Measurements from ENCODE around the gene GAS2L2. TPM values are rescaled to one million over a fixed set of nuclear protein-coding genes. Genes with fewer than 3 reads are reported as not detected.

Gene GAS2L2
- total RNA-seq, 1 donor from 2014 or later = 0.10 TPM

- Mint-ChIP-seq H3K36me3 (ENCODE audit: low read depth, unreplicated experiment) (peaks cover 9% of the 10 kb centered on the region), H3K4me1 (ENCODE audit: unreplicated experiment) (peaks cover 6% of the 10 kb centered on the region), H3K9me3 (ENCODE audit: unreplicated experiment) (no peaks in the 10 kb centered on the region), H3K27ac (ENCODE audit: unreplicated experiment) (no peak overlapping the region), H3K27me3 (ENCODE audit: unreplicated experiment) (no peaks in the 10 kb centered on the region), H3K4me3 (ENCODE audit: unreplicated experiment) (no peak overlapping the region)
- no peak for DNase-seq (ENCODE audit: low spot score)
- TF ChIP-seq CTCF (IDR thresholded peaks at IDR 0.05; ENCODE audit: unreplicated experiment) = no peak
Measured at GRCh38 chr17:35716897-35717465, 36.1 kb downstream of the GAS2L2 start.

GRCh38 chr17:35716173-35716572 is 36.9 kb downstream of the GAS2L2 start:
- no peak overlapping the region for H3K4me3 Mint-ChIP-seq (ENCODE audit: unreplicated experiment)
- peaks cover 10% of the 10 kb centered on the region for H3K36me3 Mint-ChIP-seq (ENCODE audit: low read depth, unreplicated experiment)

GRCh38 chr17:35715416-35715815 is 37.6 kb downstream of the GAS2L2 start:
- no peak overlapping the region for H3K27ac Mint-ChIP-seq (ENCODE audit: unreplicated experiment)
- no peak for TF ChIP-seq CTCF (IDR thresholded peaks at IDR 0.05; ENCODE audit: unreplicated experiment)
- H3K36me3 Mint-ChIP-seq (ENCODE audit: low read depth, unreplicated experiment) = peaks cover 12% of the 10 kb centered on the region
- no peaks in the 10 kb centered on the region for H3K9me3 Mint-ChIP-seq (ENCODE audit: unreplicated experiment)
- DNase-seq (ENCODE audit: low spot score) = no peak
- H3K4me1 Mint-ChIP-seq (ENCODE audit: unreplicated experiment) = no peaks in the 10 kb centered on the region
- H3K27me3 Mint-ChIP-seq (ENCODE audit: unreplicated experiment) = peaks cover 2% of the 10 kb centered on the region
- H3K4me3 Mint-ChIP-seq (ENCODE audit: unreplicated experiment) = no peak overlapping the region

More at GRCh38 chr17:35716173-35716572, 36.9 kb downstream of the GAS2L2 start:
- H3K27me3 Mint-ChIP-seq (ENCODE audit: unreplicated experiment) = peaks cover under 1% of the 10 kb centered on the region
- H3K4me1 Mint-ChIP-seq (ENCODE audit: unreplicated experiment) = peaks cover 6% of the 10 kb centered on the region
- H3K27ac Mint-ChIP-seq (ENCODE audit: unreplicated experiment) = no peak overlapping the region
- H3K9me3 Mint-ChIP-seq (ENCODE audit: unreplicated experiment) = no peaks in the 10 kb centered on the region
- DNase-seq (ENCODE audit: low spot score) = no peak
- TF ChIP-seq CTCF (IDR thresholded peaks at IDR 0.05; ENCODE audit: unreplicated experiment) = no peak

GRCh38 chr17:35714988-35715387 is 38.1 kb downstream of the GAS2L2 start:
- no peak for TF ChIP-seq CTCF (IDR thresholded peaks at IDR 0.05; ENCODE audit: unreplicated experiment)
- H3K36me3 Mint-ChIP-seq (ENCODE audit: low read depth, unreplicated experiment) = peaks cover 12% of the 10 kb centered on the region
- DNase-seq (ENCODE audit: low spot score) = no peak
- H3K4me3 Mint-ChIP-seq (ENCODE audit: unreplicated experiment) = no peak overlapping the region
- no peaks in the 10 kb centered on the region for H3K4me1 Mint-ChIP-seq (ENCODE audit: unreplicated experiment)
- H3K9me3 Mint-ChIP-seq (ENCODE audit: unreplicated experiment) = no peaks in the 10 kb centered on the region
- H3K27ac Mint-ChIP-seq (ENCODE audit: unreplicated experiment) = no peak overlapping the region
- H3K27me3 Mint-ChIP-seq (ENCODE audit: unreplicated experiment) = peaks cover 2% of the 10 kb centered on the region

GRCh38 chr17:35713069-35713728 is 39.8 kb downstream of the GAS2L2 start:
- DNase-seq (ENCODE audit: low spot score) = no peak
- H3K27me3 Mint-ChIP-seq (ENCODE audit: unreplicated experiment) = peaks cover 2% of the 10 kb centered on the region
- H3K36me3 Mint-ChIP-seq (ENCODE audit: low read depth, unreplicated experiment) = peaks cover 16% of the 10 kb centered on the region
- H3K4me1 Mint-ChIP-seq (ENCODE audit: unreplicated experiment) = peaks cover 9% of the 10 kb centered on the region
- H3K4me3 Mint-ChIP-seq (ENCODE audit: unreplicated experiment) = no peak overlapping the region
- H3K27ac Mint-ChIP-seq (ENCODE audit: unreplicated experiment) = no peak overlapping the region
- H3K9me3 Mint-ChIP-seq (ENCODE audit: unreplicated experiment) = no peaks in the 10 kb centered on the region
- TF ChIP-seq CTCF (IDR thresholded peaks at IDR 0.05; ENCODE audit: unreplicated experiment) = no peak
